HTERT RPE-1 (cell line): Measurements from ENCODE around the gene SACM1L.

Experiments used
- in situ Hi-C: fragments of 300-500 bp; cut with MboI; formaldehyde crosslinking; loops from 4 replicates; pipeline ENCODE4 v1.14.3; 2020; ENCODE audit warnings: low sequenced_read_pairs

The SACM1L gene

GRCh38 chr3:45781271-45781670 lies 92.1 kb downstream of the SACM1L start:
- in situ Hi-C loops: no loop called here

GRCh38 chr3:45781841-45782240 lies 92.6 kb downstream of the SACM1L start:
- in situ Hi-C loops: no loop called here

DNA sequence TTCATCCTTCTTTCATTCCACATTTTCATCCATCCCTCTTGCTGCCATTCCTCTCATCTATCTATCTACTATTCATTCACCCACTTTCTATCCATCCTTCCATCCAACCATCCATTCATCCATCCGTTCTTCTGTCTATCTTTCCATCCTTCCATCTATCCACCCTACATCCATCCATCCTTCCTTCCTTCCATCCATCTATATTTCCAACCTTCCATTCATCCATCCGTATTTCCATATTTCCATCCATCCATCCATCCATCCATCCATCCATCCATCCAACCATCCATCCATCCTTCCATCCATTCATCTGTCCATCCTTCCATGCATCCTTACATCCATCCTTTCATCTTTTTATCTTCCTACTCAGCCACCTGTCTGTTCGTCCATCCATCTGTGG lies 93.2 kb downstream of the SACM1L start:
- in situ Hi-C loops: no loop called here

GRCh38 chr3:45783667-45784066 lies 94.5 kb downstream of the SACM1L start:
- in situ Hi-C loops: no loop called here

DNA sequence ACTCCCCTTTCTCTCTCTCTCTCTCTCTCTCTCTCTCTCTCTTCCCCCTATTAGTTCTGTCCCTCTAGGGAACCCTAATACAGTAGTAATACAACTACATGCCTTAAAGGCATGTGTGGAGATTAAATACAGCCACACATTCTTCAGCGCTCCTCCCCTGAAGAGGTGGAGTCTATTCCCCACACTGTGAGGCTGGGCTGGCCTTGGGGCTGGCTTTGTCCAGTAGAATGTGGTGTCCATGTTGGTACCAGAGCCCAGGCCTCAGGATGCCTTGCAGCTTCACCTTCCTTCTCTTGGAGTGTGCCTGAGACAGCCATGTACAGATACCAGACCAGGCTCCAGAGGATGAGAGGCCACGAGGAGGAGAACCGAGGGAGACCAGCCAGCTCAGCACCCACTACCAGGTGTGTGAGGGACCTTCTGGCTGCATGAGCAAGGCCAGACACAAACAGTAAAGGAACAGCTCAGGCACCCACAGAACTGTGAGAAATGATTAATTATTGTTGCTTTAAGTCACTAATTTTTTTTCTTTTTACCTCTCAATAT lies 96.5 kb downstream of the SACM1L start:
- in situ Hi-C loops: no loop called here

GRCh38 chr3:45786801-45787495 lies 97.8 kb downstream of the SACM1L start:
- in situ Hi-C loops: no loop called here

GRCh38 chr3:45787551-45787950 lies 98.4 kb downstream of the SACM1L start:
- in situ Hi-C loops: no loop called here

- in situ Hi-C loops: no loop called here
Measured at GRCh38 chr3:45789235-45789812, 100.1 kb downstream of the SACM1L start.

GRCh38 chr3:45790596-45790995 lies 101.4 kb downstream of the SACM1L start:
- in situ Hi-C loops: no loop called here

GRCh38 chr3:45792036-45792435 lies 102.8 kb downstream of the SACM1L start:
- in situ Hi-C loops: no loop called here

DNA sequence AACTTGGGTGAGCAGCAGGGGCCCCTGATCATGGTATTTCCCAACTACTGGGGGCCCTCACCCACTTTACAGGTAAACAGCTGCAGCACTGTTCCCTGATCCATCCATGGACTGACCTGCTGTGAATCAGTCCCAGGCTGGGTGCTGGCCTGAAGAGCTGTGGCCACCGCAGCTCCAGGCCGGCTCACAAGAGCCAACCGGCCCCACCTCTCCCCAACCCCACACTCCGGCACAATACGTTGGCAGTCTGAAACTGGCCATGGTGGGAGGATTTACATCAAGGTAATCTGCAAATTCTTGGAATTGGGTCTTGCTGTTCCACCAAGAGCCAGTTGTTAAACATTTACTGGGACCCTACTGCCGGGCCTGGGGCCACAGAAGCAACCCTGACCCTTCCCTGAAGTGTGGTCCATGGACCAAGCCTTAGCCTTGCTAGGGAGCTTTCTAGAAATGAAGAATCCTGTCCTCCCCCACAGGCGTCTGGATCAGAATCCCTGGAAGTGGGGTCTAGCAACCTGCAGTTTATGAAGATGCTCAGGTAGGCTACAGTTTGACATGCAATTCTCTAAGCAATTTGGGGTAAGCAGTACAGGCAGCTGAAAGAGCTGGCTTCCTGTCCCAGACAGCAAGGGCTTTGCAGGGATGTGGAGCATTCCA lies 103.4 kb downstream of the SACM1L start:
- in situ Hi-C loops: no loop called here

DNA sequence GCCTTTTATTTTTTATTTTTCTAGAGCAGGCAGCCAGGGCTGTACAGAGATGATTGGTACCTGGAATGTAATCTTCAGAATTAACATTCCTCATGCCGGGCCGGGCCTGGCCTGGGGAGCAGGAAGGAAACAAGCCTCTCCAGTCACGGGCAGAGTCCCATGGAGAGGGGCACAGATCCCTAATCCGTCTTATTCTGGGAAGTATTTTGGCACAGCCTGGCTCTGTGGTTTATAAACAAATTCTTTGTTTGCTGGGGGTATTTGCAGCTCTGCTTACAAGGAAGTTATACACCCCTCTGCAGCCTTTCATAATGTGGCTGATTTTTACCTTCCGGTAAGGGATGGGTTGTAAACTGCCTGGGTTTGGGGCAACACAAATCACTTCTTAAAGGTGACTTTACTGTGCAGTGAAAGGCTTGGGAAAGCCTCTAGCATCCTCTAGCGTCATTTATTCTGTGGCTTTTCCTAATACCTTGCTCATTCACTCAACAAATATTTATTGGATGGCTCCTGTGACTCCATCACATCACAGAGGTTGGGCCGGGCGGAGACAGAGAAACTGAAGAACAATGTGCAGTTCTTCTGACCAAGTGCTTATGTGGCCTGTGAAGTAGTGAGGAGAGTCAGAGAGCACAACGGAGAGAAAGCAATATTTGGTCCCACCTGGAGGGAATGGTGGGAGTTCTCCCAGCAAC lies 104.4 kb downstream of the SACM1L start:
- in situ Hi-C loops: no loop called here

- in situ Hi-C loops: no loop called here
Measured at GRCh38 chr3:45794177-45794560, 105.0 kb downstream of the SACM1L start.

DNA sequence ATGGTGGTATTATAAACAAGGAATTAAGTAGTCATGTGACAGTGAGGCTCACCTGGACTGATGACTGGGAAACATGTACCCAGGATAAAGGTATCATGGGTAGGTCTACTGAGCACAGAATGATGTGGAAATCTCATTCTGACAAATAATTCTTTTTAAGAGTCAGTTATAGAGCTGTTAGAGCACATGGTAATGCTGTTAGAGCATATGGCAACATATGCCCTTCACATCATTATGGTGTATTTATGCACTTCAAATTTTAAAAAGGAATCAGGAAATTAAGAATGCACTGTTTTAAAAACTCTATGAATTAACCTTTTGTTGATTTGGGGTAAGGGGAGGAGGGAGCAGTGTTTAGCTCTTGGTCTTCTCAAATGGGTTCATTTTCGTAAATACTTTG lies 105.5 kb downstream of the SACM1L start:
- in situ Hi-C loops: no loop called here
